C4-2B (cell line): ENCODE data around the gene CCSER1.

Experiments
- ZFX ChIP-seq: fragments of 450-650 bp; IDR thresholded peaks from 2 replicates; pipeline ENCODE4 v1.6.1; 2017
- TF ChIP-seq, protein P1 (sequence below): fragments of 450-650 bp; conservative IDR thresholded peaks from 2 replicates; pipeline ENCODE4 v1.5.1; 2017; ENCODE audit warnings: mild to moderate bottlenecking

DNA sequence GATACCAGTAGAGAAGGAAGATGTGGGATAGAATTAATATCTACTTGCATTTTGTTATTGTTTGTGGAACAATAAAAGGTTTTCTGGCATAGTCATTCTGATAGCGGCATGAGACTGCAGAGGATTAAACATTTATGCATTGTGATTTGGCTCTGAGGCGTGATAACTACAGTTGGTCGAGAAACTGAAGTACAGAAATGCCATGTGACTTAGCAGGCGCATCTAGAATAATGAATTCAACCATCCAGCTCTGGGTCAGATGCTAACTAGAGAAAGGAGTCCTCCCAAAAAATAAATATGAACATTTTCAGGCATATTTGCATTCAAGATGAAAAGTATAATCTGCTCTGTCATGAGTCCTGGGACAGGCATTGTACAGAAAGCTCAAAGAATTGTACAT, 62.8 kb downstream of the CCSER1 start:
- TF ChIP-seq, protein P1, sequence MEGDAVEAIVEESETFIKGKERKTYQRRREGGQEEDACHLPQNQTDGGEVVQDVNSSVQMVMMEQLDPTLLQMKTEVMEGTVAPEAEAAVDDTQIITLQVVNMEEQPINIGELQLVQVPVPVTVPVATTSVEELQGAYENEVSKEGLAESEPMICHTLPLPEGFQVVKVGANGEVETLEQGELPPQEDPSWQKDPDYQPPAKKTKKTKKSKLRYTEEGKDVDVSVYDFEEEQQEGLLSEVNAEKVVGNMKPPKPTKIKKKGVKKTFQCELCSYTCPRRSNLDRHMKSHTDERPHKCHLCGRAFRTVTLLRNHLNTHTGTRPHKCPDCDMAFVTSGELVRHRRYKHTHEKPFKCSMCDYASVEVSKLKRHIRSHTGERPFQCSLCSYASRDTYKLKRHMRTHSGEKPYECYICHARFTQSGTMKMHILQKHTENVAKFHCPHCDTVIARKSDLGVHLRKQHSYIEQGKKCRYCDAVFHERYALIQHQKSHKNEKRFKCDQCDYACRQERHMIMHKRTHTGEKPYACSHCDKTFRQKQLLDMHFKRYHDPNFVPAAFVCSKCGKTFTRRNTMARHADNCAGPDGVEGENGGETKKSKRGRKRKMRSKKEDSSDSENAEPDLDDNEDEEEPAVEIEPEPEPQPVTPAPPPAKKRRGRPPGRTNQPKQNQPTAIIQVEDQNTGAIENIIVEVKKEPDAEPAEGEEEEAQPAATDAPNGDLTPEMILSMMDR: no peak
- no peak for TF ChIP-seq ZFX
